ENCODE results near the gene FYCO1.

Gene FYCO1

DNA sequence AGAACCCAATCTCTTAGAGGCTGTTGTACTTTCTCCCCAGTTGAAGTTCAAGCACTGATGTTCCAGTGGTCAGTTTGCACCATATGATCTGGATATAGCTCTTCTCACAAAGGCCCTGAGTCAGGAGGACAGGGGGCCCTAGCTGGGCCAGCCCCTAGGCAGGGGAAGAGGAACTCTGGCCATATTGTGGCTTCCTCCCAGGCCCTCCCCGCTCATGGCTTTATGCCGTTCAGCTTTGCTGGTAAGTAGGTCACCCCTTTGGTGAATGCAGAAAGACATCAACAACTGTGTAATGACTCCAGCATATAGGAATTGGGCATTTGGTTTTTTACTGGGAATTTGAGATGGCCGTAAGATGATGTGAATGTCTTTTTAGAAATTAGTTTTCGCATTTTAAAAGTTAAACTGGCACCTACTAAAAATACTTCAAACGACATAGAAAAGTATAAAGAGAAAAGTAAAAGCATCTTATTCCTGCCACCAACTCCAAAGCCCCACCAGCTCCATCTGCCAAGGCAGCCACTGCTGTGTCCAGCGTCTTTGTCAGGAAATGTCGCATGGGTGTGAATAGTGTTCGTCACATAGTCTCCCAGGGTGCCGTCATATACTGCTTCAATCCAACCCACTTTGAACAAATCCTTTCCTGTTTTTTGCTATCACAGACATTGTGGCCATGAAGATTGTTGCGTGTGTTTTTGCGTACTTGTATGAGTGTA, 84.0 kb downstream of the FYCO1 start:
- no peak for DNase-seq

DNA sequence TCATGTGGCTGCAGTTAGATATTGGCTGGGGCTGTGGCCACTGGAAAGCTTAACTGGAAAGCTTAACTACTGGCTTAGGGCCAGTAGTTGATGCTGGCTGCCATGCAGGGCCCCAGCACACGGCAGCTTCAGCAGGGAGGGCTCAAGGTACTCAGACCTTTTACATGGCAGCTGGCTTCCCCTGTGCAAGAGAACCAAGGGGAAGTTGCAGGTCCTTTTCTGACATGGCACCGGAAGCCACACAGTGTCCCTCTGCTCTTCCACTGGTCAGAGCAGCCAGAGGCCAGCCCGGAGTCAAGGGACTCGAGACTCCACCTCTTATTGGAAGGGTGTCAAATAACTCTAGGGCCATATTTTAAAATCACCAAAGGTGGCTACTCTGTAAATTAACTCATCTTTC, 84.7 kb downstream of the FYCO1 start:
- no peak for DNase-seq

DNA sequence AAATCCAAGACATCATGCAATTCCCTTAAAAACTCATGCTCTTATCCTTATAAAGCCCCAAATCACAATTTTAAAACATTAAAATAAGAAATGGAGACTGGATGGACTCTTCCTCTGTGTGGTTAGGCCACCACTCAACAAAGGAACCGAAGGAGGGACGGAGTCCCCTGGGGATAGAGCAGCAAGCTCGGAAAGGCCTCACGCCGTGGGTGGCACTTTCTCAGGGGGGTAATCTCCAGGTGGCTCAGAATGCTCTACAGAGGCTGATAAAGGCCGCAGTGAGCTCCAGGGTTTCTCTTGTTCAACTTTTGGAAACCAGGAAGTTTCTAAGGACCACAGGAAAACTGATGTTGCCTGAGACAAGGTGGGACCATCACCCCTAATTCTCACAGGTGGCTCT, 86.1 kb downstream of the FYCO1 start:
- no peak for DNase-seq

DNA sequence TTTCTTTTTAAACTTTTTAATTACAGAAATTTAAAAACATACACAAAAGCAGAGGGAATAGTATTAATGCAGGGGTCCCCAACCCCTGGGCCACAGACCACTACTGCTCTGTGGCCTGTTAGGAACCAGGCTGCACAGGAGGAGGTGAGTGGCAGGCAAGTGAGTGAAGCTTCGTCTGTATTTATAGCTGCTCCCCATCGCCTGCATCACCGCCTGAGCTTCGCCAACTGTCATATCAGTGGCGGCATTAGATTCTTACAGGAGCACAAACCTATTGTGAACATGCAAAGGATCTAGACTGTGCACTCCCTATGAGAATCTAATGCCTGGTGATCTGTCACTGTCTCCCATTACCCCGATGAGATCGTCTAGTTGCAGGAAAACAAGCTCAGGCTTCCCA, 86.9 kb downstream of the FYCO1 start:
- DNase-seq: no peak

DNA sequence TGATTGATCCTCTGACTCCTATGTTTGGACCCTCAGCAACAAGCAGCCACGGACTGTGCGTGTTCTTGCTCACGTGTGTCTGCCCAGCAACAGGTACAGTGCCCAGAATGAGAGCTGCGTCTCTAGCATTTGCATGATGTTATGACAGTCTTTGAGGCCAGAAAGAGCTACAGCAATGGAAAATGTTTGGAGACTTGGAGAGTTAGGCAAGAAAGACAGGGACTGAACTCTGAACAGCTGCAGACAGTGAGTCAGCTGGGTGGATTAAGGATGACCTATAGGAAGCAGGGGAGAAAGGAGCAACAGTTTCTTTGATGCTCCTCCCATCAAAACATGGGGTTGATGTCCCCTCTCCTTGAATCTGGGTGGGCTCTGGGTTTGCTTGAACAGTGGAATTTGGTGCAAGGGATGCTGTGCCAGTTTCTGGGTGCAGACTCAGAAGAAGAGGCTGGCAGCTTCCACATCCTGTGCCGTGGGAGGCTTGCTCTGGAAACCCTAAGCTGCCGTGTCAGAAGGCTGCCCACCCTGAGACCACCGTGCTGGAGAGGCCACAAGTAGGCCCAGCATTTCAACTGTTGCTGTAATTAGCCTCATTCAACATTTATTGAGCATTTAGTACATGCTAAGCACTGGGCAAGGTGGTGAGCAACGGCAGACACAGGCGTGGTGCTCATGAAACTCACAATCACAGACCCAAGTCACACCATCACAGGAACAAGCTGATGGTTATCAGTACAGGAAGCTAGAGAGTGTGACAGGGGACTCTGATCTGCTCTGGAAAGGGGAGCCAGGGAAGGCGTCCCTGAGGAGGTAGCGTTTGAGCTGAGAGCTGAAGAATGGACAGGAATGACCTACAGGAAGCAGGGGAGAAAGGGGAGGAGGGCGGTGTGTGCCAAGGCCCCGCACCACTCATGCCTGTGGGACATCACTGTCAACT, 87.6 kb downstream of the FYCO1 start:
- no peak for DNase-seq

DNA sequence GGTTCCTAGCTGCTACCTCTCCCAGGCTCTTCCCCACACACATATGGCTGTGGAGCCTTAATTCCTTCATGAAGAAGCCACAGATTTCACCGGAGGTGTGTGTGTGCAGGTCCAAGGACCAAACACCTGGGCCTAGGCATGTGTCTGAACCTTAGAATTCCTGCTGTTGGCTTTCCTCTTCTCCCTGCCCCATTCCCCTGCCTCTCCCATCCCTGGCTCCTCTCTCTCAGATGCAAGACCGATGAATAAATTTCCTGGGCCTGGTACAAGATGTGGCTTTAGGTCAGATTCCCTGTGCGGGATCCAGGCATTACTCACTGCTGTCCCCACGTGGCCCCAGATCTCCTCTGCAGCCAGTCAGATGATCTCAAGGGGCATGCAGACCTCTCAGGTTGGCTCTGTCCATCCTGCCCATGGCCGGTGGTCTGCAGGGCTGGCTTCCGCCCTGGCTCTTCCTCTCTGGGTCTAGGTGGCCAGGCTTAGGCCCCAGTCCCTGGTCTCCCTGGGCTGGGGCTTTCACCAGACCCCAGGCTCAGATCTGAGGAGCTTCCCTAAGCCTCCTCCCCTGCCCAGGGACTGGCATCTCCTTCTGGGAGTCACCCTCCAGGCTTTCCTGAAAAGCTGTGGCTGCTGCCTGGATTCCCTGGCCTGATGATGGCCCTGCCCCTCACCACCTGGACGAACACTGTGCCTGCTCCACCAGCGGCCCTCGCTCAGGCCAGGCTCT, 88.8 kb downstream of the FYCO1 start:
- no peak for DNase-seq

GRCh38 chr3:45905755-45906154, 89.9 kb downstream of the FYCO1 start:
- no peak for DNase-seq

DNA sequence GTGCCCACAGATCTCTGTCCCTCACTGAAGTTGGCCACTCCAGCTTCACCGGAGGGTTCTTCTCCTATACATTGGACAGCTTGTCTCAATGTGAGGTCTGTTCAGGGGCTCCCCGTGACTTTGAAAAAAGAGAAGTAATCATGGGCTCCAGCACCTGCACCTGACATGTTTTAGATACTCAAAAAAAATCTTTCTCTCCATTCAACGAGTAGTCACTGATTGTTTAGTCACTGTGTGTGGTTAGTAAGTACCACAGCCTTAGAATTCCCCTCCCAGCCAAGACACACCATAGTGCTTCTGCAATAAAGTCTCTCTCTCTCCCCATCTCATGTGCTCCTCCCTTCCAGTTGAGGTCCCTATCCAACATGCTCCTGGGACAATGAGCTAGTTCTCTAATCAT, 90.7 kb downstream of the FYCO1 start:
- DNase-seq: no peak

- DNase-seq: no peak
Measured at GRCh38 chr3:45896956-45897355, 98.7 kb downstream of the FYCO1 start.

DNA sequence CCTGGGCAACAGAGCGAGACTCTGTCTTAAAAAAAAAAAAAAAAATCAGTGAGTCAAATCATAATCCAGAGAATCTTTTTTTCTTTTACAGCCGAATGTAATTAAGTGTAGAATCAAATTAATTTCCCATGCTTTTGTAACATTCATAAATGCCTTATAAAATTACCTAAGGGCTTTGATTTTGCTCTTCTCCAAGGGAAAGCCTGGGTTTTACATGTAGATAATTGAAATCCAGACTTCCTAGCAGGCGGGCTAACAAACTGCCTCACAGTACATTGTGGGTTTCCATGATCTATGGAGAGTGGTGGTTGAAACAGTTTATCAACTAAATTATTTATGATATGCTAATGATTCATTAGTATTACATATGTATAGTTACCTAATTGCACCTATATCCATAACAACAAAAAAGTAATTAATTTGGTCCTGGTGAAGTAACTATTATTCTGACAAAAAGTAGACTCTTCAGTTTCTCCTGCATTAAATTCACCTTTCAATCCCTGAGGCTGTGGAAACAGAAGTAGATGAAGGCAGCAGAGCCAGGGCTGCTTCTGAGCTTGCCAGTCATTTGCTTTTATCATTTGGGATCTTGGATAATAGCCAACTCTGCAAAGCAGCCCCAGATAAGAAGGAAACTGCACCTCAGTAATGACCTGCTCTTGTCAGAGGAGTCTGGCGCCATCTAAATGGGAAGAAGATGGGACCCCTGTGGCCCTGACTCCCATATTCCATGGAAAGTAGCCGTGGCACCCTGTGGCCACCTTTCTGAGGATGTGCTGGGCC, 99.7 kb downstream of the FYCO1 start:
- DNase-seq: no peak

DNA sequence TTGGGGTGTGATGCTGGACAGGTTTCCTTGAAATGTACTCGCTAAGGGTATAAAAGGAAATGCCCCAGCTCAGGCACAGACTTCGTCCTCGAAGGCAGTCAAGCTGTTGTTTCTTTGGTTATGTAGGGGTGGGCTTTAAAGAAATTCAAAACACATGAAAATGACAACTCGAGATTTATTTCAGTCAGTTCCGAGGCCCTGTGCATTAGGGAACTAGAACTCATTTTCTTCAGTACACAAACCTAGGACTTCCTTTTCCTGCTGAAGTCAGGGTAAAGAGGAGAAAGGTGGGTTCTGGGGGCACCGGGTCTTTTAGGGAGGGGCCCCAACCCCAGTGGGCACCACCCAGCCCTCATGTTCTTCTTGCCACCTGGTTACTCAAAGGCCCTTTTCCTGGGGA, 101.6 kb downstream of the FYCO1 start:
- no peak for DNase-seq

DNA sequence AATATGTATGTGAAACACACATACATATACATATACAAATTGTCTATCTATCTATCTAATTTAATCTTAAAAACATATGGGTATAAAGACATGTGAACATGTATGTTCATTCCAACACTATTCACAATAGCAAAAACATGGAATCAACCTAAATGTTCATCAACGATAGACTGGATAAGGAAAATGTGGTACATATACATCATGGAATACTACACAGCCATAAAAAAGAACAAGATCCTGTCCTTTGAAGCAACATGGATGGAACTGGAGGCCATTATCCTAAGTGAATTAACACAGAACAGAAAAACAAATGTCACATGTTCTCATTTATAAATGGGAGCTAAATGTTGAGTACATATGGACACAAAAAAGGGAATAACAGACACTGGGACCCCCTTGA, 103.5 kb downstream of the FYCO1 start:
- no peak for DNase-seq

DNA sequence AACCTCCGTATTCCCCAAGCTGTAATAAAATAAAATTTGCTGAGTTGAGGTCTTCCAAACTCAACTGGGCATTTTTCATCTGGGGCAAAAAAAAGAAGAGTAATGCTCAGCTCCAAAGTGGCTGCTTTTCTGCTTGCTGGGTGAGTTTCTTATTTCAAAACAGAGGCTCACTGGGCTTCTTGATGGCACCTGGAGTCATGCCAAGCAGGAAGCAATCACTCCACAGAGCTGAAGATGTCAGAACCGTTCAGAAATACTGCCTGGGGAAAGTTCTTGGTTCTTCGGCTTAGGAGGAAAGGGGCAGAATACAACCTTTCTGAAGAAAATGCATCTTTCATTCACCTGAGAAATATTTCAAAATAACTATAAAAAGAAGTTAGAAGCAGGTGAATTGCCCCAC, 105.2 kb downstream of the FYCO1 start:
- no peak for DNase-seq

DNA sequence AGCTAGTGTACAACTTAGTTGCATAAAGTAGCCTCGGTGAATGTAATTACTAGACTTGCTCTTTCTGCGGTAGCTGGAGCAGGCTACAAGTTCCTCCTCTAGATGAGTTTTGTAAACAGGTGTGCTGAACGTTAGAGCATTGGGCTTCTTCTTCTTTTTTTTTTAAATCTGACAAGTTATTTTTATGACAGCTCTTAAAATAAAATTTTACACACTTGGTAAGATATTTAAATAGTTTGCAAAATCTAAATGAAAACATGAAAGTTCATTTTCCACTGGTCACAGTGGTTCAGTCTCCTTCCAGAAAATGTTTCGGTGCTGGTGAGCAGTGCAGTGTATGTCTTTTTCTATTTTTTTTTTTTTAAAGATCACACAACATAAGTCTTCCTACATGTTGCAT, 106.3 kb downstream of the FYCO1 start:
- DNase-seq: no peak

DNA sequence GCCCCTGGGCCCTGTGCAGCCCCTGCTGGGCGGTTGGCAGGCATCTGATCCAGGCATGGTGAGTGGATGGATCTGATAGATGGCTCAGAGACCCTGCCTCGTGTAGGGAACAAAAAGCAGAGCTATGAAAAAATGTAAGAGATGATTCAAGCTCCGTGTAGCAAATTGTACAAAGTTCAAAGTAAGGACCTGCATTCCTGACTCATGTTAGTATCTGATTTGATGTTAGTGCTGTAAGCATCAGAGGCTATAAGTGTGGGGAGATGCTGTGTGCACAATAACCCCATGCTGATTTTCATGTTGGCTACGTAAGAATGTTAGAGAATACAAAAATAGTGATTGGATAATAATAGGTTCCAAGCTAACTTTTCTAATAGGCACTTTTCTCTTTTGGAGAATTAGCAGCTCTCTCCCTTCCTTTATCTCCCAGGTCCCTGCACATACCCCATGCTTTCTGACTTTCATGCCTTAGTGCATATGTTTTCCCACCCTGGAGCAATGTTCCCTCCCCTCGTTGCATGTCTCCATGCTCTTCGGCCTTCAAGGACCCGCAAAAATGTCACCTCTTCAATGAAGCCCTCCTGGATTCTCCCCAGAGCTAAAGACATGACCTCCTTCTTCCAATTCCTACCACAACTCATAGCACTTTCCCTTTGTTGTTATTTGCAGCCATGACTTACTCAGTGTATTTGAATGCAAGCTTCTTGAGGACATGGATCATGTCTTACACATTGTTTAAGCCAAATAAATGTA, 107.7 kb downstream of the FYCO1 start:
- DNase-seq: no peak

DNA sequence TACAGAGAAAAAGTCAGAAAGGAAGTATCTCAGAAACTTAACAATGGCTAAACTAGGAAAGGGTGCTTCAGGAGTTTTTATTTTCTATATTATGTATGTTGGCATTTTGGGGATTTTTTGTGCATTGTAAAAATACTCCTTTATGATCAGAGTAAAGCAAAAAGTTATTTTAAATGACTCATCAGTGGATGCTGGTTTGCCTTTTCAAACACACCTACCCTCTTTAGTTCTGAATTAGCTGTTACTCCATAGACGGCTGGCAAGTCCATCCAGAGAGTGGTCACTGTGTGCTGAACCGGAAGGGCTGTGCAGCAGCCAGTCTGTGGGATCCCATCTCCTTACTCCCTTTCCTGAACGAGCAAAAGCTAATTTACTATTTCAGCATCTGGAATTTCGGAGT, 108.3 kb downstream of the FYCO1 start:
- no peak for DNase-seq

DNA sequence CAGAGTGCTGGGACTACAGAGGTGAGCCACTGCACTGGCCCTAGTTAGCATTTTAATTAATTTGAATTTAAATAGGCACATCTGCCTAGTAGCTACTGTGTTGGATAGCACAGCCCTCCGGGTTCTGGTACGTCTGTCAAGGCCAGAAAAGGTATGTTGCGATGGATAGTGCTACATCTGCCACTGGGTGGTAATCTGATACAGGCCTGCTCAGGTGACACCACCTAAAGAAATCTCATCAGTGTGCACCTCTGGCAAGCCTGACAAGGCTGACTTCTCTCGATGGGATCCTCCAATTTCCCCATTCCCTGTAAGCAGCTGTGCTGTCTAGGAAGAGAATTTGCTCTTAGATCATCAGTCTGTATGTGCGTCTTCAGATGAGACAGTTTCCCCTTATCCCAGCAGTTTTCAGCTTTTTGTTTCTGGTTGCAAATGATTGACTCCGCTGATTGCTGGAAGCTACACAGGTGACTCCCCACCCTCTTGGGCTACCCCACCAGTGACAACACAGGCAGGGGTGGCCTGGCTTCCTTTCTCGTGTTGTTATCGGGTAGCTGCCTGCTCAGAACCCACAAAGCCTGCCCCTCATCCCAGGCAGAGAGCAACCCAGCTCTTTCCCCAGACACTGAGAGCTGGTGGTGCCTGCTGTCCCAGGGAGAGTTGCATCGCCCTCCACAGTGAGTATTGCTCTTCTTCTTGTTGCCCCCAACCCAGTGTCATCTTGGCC, 109.5 kb downstream of the FYCO1 start, which contains the start of gene CCR9:
TSS of gene CCR9 (plus strand) at position 565 of the 727 bp plus-strand sequence. CDS start 8,391 bp downstream, outside the sequence.
- no peak for DNase-seq

DNA sequence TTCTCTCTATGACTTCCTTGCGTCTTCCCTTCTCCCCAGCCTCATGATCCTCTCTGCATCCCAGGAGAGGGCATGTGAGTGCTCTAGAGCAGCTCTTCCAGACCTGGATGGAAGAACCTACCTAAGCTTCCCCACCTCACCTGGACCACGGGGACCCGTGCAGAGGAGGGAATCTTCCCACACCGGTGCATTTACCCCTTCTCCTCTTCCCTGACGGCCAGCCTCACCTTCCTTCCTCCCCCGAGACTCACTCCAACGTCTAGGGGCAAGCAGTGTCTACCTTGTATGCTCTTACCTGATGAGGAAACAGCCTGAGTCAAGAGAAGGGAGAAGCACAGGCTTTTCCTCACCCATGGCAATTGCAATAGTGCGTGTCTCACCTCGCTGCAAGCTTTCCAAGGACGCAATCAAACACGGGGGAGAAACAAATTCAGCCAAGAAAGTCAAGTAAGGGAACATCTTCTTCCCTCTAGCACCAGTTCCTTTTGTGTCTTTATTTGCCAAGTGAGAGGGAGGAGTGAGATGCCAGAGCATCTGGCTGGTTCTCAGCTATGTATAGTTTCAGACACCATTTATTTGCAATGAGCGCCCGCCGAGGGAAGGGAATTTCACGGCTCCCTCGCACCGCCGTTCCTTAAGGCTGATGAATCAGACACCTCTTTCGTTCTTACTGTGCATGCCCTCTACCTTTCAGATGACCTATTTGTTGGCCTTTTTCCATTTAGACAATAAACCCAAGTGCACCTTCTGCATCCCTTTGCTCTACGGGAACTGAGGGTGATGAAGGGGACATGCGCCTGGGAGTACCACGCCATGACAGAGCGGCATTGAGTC, 111.0 kb downstream of the FYCO1 start:
- no peak for DNase-seq

- peak; percentile 64 for DNase-seq
Measured at GRCh38 chr3:45881078-45882022, 114.3 kb downstream of the FYCO1 start.
